GM19438 (cell line): ENCODE data around the gene SARM1.
A peak's percentile ranks its signal among the peaks of the same experiment; 100 is the strongest.
"Not testable (repeated sequence)": the region's sequence is repeated elsewhere in the genome, so short reads cannot be mapped to it uniquely, and the experiment has no call there.

ENCODE experiments used
- ATAC-seq: cut with Tn5 transposase; IDR thresholded peaks from one replicate; pipeline ENCODE4 v1.9.1; 2021; ENCODE audit warnings: low read depth; ENCODE audit not compliant: unreplicated experiment

Gene SARM1

GRCh38 chr17:28371245-28372202, at the start of gene SARM1:
Gene SARM1 (plus strand): TSS chr17:28371694. CDS start chr17:28372033, 339 bp downstream.
- ATAC-seq, result peak; percentile 65

GRCh38 chr17:28324267-28324745, 47.2 kb upstream of the SARM1 start:
- no peak for ATAC-seq

- ATAC-seq, result no peak
These were observed 46.7 kb upstream of the SARM1 start for GRCh38 chr17:28324781-28325180.

GRCh38 chr17:28325211-28325610, 46.3 kb upstream of the SARM1 start:
- no peak for ATAC-seq

GRCh38 chr17:28326114-28326513, 45.4 kb upstream of the SARM1 start:
- no peak for ATAC-seq

- no peak for ATAC-seq
These were observed 44.4 kb upstream of the SARM1 start for GRCh38 chr17:28327031-28327607.

GRCh38 chr17:28327709-28328108, 43.8 kb upstream of the SARM1 start:
- ATAC-seq, result no peak

GRCh38 chr17:28328325-28328724, 43.2 kb upstream of the SARM1 start:
- ATAC-seq, result no peak

GRCh38 chr17:28330671-28331070, 40.8 kb upstream of the SARM1 start:
- ATAC-seq, result no peak

- ATAC-seq, result no peak
These were observed 39.5 kb upstream of the SARM1 start for GRCh38 chr17:28331891-28332420.

GRCh38 chr17:28333083-28333746, 38.3 kb upstream of the SARM1 start:
- ATAC-seq, result no peak

- no peak for ATAC-seq
These were observed 37.3 kb upstream of the SARM1 start for GRCh38 chr17:28334171-28334570.

GRCh38 chr17:28334666-28335200, 36.8 kb upstream of the SARM1 start:
- no peak for ATAC-seq

- peak; percentile 93 for ATAC-seq
These were observed 36.1 kb upstream of the SARM1 start, which contains the start of the genes IFT20 and TNFAIP1 for GRCh38 chr17:28335201-28335958. Gene IFT20 (minus strand): TSS chr17:28335472. CDS start chr17:28331985, 3,487 bp downstream. Gene TNFAIP1 (plus strand): TSS chr17:28335761. CDS start chr17:28339522, 3,761 bp downstream.

GRCh38 chr17:28335959-28336871, 35.3 kb upstream of the SARM1 start:
- ATAC-seq, result no peak

GRCh38 chr17:28338056-28338768, 33.3 kb upstream of the SARM1 start:
- ATAC-seq, result no peak

- not testable (repeated sequence) for ATAC-seq
These were observed 32.7 kb upstream of the SARM1 start for GRCh38 chr17:28338769-28339212.

- ATAC-seq, result no peak
These were observed 32.1 kb upstream of the SARM1 start for GRCh38 chr17:28339431-28339830.
